Osteocyte (in vitro differentiated cells): ENCODE data around the gene TRIM69. TPM values are rescaled to one million over a fixed set of nuclear protein-coding genes. Genes with fewer than 3 reads are reported as not detected.
"Not testable (repeated sequence)": the region's sequence is repeated elsewhere in the genome, so short reads cannot be mapped to it uniquely, and the experiment has no call there.

Experiments
- DNase-seq: peaks from one replicate; pipeline ENCODE4 v3.0.0; 2021; ENCODE audit warnings: mixed read lengths; ENCODE audit not compliant: unreplicated experiment; ENCODE audit errors: extremely low spot score
- H3K27ac Mint-ChIP-seq: one replicate; pipeline ENCODE4 v1.8.0; 2021; ENCODE audit warnings: mild to moderate bottlenecking, mixed read lengths; ENCODE audit not compliant: unreplicated experiment
- H3K27me3 Mint-ChIP-seq: one replicate; pipeline ENCODE4 v1.8.0; 2021; ENCODE audit warnings: mixed read lengths; ENCODE audit not compliant: unreplicated experiment
- H3K36me3 Mint-ChIP-seq: one replicate; pipeline ENCODE4 v1.8.0; 2021; ENCODE audit warnings: mixed read lengths; ENCODE audit not compliant: unreplicated experiment
- H3K4me1 Mint-ChIP-seq: one replicate; pipeline ENCODE4 v1.8.0; 2021; ENCODE audit warnings: mixed read lengths; ENCODE audit not compliant: unreplicated experiment
- H3K4me3 Mint-ChIP-seq: one replicate; pipeline ENCODE4 v1.8.0; 2021; ENCODE audit warnings: mild to moderate bottlenecking, moderate library complexity, mixed read lengths; ENCODE audit not compliant: unreplicated experiment
- H3K9me3 Mint-ChIP-seq: one replicate; pipeline ENCODE4 v1.8.0; 2021; ENCODE audit warnings: mixed read lengths; ENCODE audit not compliant: unreplicated experiment
- total RNA-seq: library from RNA; stranded (reverse); gene quantifications from 2 replicates; pipeline ENCODE4 v1.2.1, GENCODE V29; 2021
- TF ChIP-seq, protein P1 (sequence below): fragments of 200-600 bp; sonication (generic); IDR thresholded peaks from 2 replicates; pipeline ENCODE4 v1.5.0; 2021; ENCODE audit warnings: antibody characterized with exemption, mild to moderate bottlenecking, moderate library complexity

Gene TRIM69
- total RNA-seq, 1 donor from 2014 or later, result 13.6 TPM

- Mint-ChIP-seq H3K27ac (no peak overlapping the region), H3K27me3 (no peaks in the 10 kb centered on the region), H3K4me3 (no peak overlapping the region), H3K9me3 (no peaks in the 10 kb centered on the region), H3K36me3 (peaks cover 50% of the 10 kb centered on the region), H3K4me1 (peaks cover 30% of the 10 kb centered on the region)
- DNase-seq, result no peak
- TF ChIP-seq, protein P1, sequence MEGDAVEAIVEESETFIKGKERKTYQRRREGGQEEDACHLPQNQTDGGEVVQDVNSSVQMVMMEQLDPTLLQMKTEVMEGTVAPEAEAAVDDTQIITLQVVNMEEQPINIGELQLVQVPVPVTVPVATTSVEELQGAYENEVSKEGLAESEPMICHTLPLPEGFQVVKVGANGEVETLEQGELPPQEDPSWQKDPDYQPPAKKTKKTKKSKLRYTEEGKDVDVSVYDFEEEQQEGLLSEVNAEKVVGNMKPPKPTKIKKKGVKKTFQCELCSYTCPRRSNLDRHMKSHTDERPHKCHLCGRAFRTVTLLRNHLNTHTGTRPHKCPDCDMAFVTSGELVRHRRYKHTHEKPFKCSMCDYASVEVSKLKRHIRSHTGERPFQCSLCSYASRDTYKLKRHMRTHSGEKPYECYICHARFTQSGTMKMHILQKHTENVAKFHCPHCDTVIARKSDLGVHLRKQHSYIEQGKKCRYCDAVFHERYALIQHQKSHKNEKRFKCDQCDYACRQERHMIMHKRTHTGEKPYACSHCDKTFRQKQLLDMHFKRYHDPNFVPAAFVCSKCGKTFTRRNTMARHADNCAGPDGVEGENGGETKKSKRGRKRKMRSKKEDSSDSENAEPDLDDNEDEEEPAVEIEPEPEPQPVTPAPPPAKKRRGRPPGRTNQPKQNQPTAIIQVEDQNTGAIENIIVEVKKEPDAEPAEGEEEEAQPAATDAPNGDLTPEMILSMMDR, result no peak
These were observed 19.2 kb upstream of the TRIM69 start for GRCh38 chr15:44716983-44717602.

GRCh38 chr15:44718180-44718926 is 18.0 kb upstream of the TRIM69 start:
- Mint-ChIP-seq H3K27me3 (no peaks in the 10 kb centered on the region), H3K9me3 (no peaks in the 10 kb centered on the region), H3K4me3 (no peak overlapping the region), H3K4me1 (peaks cover 20% of the 10 kb centered on the region), H3K36me3 (peaks cover 46% of the 10 kb centered on the region), H3K27ac (no peak overlapping the region)
- DNase-seq, result no peak
- TF ChIP-seq, protein P1, result no peak

DNA sequence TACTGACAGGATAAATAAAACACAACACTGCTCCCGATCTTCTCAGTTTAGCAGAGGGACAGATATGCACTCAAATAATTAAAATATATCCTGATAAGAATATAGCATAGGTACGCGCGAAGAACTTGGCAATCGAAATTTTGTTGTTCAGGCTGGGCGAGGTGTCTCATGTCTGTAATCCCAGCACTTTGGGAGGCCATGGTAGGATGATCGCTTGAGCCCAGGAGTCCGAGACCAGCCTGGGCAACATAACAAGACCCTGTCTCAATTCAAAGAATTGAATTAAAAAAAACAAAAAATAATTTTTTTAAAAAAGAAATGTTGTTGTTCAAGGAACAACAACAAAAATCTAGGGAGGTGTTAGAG is 17.4 kb upstream of the TRIM69 start:
- Mint-ChIP-seq H3K36me3 (peaks cover 46% of the 10 kb centered on the region), H3K4me1 (peaks cover 15% of the 10 kb centered on the region), H3K27me3 (no peaks in the 10 kb centered on the region), H3K27ac (no peak overlapping the region), H3K9me3 (no peaks in the 10 kb centered on the region), H3K4me3 (no peak overlapping the region)
- no peak for DNase-seq
- TF ChIP-seq, protein P1, result no peak

DNA sequence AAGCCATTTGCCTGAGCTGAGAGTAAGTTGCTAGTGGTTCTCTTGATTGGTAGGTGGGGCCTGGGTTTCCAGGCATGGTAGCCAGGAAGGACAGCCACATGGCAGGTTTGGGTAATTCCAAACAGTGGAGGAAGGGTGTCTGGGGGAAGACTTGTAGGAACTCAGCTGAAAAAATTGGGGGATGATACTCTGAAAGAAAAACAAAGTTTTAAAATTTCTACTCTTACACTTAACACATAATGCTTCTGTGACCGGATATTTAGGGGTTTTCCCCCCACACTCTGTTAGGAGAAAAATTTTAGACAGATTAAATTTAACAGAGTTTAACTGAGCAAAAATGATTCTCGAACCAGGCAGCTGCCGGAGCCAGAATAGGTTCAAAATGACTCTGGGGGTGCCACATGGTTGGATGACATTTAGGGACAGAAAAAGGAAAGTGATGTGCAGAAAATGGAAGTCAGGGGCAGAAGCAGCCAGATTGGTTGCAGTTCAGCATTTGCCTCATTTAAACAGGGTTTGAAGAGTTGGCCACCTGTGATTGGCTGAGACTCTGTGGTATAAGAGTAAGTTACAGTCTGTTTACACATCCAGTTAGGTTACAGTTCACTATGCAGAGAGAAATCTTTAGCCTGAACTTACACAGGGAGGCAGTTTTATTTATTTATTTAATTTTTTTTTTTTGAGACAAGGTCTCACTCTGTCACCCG is 16.9 kb upstream of the TRIM69 start:
- Mint-ChIP-seq H3K4me3 (no peak overlapping the region), H3K9me3 (no peaks in the 10 kb centered on the region), H3K4me1 (peaks cover 11% of the 10 kb centered on the region), H3K27me3 (no peaks in the 10 kb centered on the region), H3K27ac (no peak overlapping the region), H3K36me3 (peaks cover 46% of the 10 kb centered on the region)
- no peak for DNase-seq
- TF ChIP-seq, protein P1, result no peak

DNA sequence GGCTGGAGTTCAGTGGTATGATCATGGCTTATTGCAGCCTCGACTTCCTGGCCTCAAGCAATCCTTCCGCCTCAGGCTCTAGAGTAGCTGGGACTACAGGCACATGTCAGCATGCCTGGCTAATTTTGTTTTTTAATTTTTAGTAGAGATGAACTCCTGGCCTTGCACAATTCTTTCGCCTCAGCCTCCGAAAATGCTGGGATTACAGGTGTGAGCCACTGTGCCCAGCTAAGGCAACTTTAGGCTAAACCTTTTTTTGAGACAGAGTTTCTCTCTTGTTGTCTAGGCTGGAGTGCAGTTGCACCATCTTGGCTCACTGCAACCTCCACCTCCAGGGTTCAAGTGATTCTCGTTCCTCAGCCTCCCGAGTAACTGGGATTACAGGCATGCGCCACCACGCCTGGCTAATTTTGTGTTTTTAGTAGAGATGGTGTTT is 16.3 kb upstream of the TRIM69 start:
- not testable (repeated sequence) for H3K27me3 Mint-ChIP-seq, H3K9me3 Mint-ChIP-seq, H3K27ac Mint-ChIP-seq, DNase-seq, H3K4me1 Mint-ChIP-seq, H3K4me3 Mint-ChIP-seq
- H3K36me3 Mint-ChIP-seq, result peaks cover 42% of the 10 kb centered on the region
